HG02759 (cell line): ENCODE results near the gene JPT1.
A peak's percentile ranks its signal among the peaks of the same experiment; 100 is the strongest.
"Not testable (repeated sequence)": the region's sequence is repeated elsewhere in the genome, so short reads cannot be mapped to it uniquely, and the experiment has no call there.

Experiments used
- ATAC-seq: cut with Tn5 transposase; IDR thresholded peaks from one replicate; pipeline ENCODE4 v1.9.1; 2021; ENCODE audit warnings: mild to moderate bottlenecking, moderate library complexity; ENCODE audit not compliant: unreplicated experiment

Gene JPT1

GRCh38 chr17:75130632-75131277 is 23.6 kb downstream of the JPT1 start:
- peak; percentile 13 for ATAC-seq

GRCh38 chr17:75130059-75130631 is 24.2 kb downstream of the JPT1 start:
- no peak for ATAC-seq

GRCh38 chr17:75129576-75129975 is 24.7 kb downstream of the JPT1 start:
- ATAC-seq, result no peak

- ATAC-seq, result no peak
Measured at GRCh38 chr17:75128694-75129505, 25.4 kb downstream of the JPT1 start.

GRCh38 chr17:75127936-75128335 is 26.4 kb downstream of the JPT1 start:
- not testable (repeated sequence) for ATAC-seq

GRCh38 chr17:75126954-75127353 is 27.4 kb downstream of the JPT1 start:
- ATAC-seq, result no peak

GRCh38 chr17:75125984-75126383 is 28.3 kb downstream of the JPT1 start:
- no peak for ATAC-seq

- no peak for ATAC-seq
Measured at GRCh38 chr17:75124819-75125162, 29.5 kb downstream of the JPT1 start.

GRCh38 chr17:75124041-75124818 is 30.1 kb downstream of the JPT1 start:
- no peak for ATAC-seq

- ATAC-seq, result no peak
Measured at GRCh38 chr17:75118307-75118706, 36.0 kb downstream of the JPT1 start.

- no peak for ATAC-seq
Measured at GRCh38 chr17:75116737-75117136, 37.6 kb downstream of the JPT1 start.

- no peak for ATAC-seq
Measured at GRCh38 chr17:75115555-75115954, 38.8 kb downstream of the JPT1 start.

GRCh38 chr17:75114552-75115314 is 39.6 kb downstream of the JPT1 start:
- no peak for ATAC-seq

- no peak for ATAC-seq
Measured at GRCh38 chr17:75113798-75114551, 40.3 kb downstream of the JPT1 start.

- ATAC-seq, result no peak
Measured at GRCh38 chr17:75111777-75112335, 42.5 kb downstream of the JPT1 start.

GRCh38 chr17:75110234-75110937 is 43.9 kb downstream of the JPT1 start:
- no peak for ATAC-seq

- peak; percentile 79 for ATAC-seq
Measured at GRCh38 chr17:75109407-75110233, 44.7 kb downstream of the JPT1 start, which contains the start of gene ARMC7. ARMC7 (plus strand) TSS chr17:75109969; CDS start chr17:75110289, 320 bp downstream.

- ATAC-seq, result no peak
Measured at GRCh38 chr17:75109046-75109406, 45.3 kb downstream of the JPT1 start.
